ENCODE results near the gene TBC1D22B. TPM values are rescaled to one million over a fixed set of nuclear protein-coding genes. Genes with fewer than 3 reads are reported as not detected.

The TBC1D22B gene
- total and polyA plus RNA-seq, 7 donors = 4.3 to 25.6 (median 9.0) TPM

DNA sequence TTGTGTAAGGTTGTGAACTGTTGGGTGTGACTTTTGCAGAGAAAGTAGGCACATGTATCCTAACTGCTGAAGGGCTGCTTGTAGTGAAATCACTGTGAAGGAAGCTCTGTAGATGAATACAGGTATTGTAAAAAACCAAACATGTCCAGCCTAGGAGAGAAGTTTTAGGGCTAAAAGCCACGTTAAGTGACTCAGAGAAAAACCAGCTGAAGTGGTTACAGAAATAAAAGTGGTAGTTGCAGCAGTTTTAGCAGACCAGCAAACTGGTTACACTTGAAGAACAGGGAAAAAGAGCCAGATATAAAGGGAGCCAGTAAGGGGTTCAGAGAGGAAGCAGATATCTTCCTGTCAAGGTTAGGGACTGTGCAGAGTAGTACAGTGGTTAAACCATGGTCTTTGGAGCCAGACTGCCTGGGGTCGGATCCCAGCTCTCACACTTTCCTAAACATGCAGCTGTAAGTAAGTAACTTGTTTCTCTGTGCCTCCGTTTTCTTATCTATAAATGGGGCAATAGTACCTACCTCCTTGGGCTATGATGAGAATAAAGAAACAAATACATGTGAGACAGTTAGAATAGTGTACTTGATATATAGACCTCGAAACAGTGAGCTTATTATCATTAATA is 62.4 kb downstream of the TBC1D22B start:
- Histone ChIP-seq H3K27ac (no peak overlapping the region), H3K27me3 (ENCODE audit: insufficient read depth in 3 of 3, low read length in 2 of 3) (no peaks in the 10 kb centered on the region), H3K4me3 (no peak overlapping the region), H3K9me3 (no peaks in the 10 kb centered on the region), H3K4me1 (peaks cover 5% of the 10 kb centered on the region), H3K36me3 (ENCODE audit: insufficient read depth in 1 of 2, low read depth in 1 of 2) (peaks cover 0 to 88% of the 10 kb centered on the region in 2 donors)
- intact Hi-C loops (cut with DNase I) = loop anchor here (5.0 kb wide), 1 partner anchor 372 kb away; no protein-coding TSS in a partner anchor
- TF ChIP-seq, protein P1, sequence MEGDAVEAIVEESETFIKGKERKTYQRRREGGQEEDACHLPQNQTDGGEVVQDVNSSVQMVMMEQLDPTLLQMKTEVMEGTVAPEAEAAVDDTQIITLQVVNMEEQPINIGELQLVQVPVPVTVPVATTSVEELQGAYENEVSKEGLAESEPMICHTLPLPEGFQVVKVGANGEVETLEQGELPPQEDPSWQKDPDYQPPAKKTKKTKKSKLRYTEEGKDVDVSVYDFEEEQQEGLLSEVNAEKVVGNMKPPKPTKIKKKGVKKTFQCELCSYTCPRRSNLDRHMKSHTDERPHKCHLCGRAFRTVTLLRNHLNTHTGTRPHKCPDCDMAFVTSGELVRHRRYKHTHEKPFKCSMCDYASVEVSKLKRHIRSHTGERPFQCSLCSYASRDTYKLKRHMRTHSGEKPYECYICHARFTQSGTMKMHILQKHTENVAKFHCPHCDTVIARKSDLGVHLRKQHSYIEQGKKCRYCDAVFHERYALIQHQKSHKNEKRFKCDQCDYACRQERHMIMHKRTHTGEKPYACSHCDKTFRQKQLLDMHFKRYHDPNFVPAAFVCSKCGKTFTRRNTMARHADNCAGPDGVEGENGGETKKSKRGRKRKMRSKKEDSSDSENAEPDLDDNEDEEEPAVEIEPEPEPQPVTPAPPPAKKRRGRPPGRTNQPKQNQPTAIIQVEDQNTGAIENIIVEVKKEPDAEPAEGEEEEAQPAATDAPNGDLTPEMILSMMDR (IDR thresholded peaks at IDR 0.05) = no peak
- no peak for ATAC-seq
- no peak for DNase-seq
- WGBS, 3 donors = 89 to 94% (median 93%) methylated on average over 4 of the region's 4 CpGs

DNA sequence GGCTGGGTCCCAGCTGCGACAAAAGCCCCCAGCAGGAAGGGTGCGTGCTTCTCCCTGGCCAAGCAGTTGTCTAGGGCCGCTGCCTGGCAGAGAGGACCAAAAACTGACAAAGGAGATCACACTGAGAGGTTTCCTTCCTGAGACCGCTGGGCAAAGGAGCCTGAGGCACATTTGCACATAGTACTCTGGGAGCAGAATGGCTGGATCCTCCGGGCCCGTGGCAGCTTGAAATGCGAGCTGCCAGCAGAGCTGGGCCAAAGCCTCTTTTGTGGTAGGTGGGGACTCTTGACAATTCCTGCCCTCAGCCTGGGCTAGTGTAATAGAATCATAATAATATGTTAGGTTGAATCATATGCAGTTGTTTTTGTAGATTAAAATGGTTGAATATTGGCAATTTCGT is 63.1 kb downstream of the TBC1D22B start:
- ATAC-seq = no peak
- intact Hi-C loops (cut with DNase I) = loop anchor here (5.0 kb wide), 1 partner anchor 372 kb away; no protein-coding TSS in a partner anchor
- Histone ChIP-seq H3K27me3 (ENCODE audit: insufficient read depth in 3 of 3, low read length in 2 of 3) (no peaks in the 10 kb centered on the region), H3K27ac (no peak overlapping the region), H3K9me3 (no peaks in the 10 kb centered on the region), H3K4me1 (peaks cover 5% of the 10 kb centered on the region), H3K4me3 (no peak overlapping the region), H3K36me3 (ENCODE audit: insufficient read depth in 1 of 2, low read depth in 1 of 2) (peaks cover 0 to 85% of the 10 kb centered on the region in 2 donors)
- TF ChIP-seq, protein P1 (IDR thresholded peaks at IDR 0.05) = no peak
- DNase-seq = no peak
- 66 to 74% (median 66%) methylated on average over 8 of the region's 8 CpGs for WGBS, 3 donors

DNA sequence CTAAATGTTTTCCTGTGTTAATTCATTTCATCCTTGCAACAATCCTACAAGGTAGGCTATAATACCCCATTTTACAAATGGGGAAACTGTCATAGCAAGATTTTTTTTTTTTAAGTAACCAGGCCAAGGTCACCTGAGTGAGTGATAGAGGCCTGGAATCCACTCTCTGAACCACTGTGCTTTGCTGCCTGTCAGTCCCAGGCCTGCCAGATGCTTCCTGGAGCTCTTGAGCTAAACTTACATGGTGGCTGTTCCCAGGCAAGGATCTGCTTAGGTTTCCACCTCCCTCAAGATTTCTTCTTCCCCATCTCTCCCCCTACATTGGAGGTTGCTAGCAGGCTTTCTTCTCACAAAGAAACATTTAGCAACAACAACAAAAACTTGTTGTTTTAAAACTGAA is 63.5 kb downstream of the TBC1D22B start:
- Histone ChIP-seq H3K27me3 (ENCODE audit: insufficient read depth in 3 of 3, low read length in 2 of 3) (no peaks in the 10 kb centered on the region), H3K36me3 (ENCODE audit: insufficient read depth in 1 of 2, low read depth in 1 of 2) (peaks cover 0 to 80% of the 10 kb centered on the region in 2 donors), H3K27ac (no peak overlapping the region), H3K4me3 (no peak overlapping the region), H3K4me1 (peaks cover 5% of the 10 kb centered on the region), H3K9me3 (no peaks in the 10 kb centered on the region)
- TF ChIP-seq, protein P1 (IDR thresholded peaks at IDR 0.05) = no peak
- DNase-seq = no peak
- ATAC-seq = no peak
- intact Hi-C loops (cut with DNase I) = loop anchor here (5.0 kb wide), 1 partner anchor 371 kb away; no protein-coding TSS in a partner anchor

DNA sequence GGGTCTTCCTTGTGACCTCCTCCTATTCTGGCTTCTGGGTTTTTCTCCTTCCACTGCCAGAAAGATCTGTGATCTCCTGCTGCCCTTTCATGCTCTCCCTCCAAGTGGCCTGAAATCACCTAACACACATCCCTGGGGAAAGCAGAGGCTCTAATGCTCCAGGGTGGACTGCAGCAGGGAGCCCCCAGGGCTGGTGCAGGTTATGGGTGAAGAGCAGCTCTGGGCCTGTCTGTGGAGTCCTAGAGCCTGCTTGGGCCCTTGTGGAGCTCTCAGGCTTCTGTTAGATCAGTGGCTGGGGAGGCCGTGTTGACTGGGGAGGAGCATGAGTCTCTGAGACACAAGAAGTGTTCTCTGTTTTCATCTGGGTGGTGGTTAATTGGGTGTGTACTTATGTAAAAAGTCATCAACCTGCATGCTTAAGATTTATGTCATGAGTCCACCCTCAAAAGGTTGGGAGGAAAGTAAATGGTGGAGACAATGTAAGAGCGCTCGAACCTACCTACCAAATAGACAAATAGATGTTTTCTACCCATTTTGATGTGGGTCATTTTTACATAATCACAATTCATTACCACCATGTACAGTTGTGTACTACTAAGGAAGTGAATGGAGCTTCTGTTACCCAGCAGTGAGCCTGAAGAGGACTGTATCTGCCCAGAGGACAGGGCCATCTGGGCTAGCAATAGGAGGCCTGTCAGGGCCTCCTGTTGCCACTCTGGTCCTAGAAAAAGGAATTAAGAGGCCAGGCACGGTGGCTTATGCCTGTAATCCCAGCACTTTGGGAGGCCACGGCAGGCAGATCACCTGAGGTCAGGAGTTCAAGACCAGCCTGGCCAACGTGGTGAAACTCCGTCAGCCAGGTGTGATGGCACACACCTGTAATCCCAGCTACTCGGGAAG is 64.2 kb downstream of the TBC1D22B start:
- Histone ChIP-seq H3K27me3 (ENCODE audit: insufficient read depth in 3 of 3, low read length in 2 of 3) (no peaks in the 10 kb centered on the region), H3K27ac (no peak overlapping the region), H3K4me3 (no peak overlapping the region), H3K9me3 (no peaks in the 10 kb centered on the region), H3K4me1 (peaks cover 5% of the 10 kb centered on the region), H3K36me3 (ENCODE audit: insufficient read depth in 1 of 2, low read depth in 1 of 2) (peaks cover 0 to 73% of the 10 kb centered on the region in 2 donors)
- DNase-seq (no peak), ATAC-seq (no peak)
- intact Hi-C loops (cut with DNase I) = loop anchor here (5.0 kb wide), 1 partner anchor 371 kb away; no protein-coding TSS in a partner anchor
- WGBS, 3 donors = 72 to 85% (median 80%) methylated on average over 8 of the region's 8 CpGs
- TF ChIP-seq, protein P1 (IDR thresholded peaks at IDR 0.05) = no peak

Data from psoas muscle (tissue), 8 donors.